ENCODE results near the gene ANK2. TPM values are rescaled to one million over a fixed set of nuclear protein-coding genes. Genes with fewer than 3 reads are reported as not detected.

Gene ANK2
- total RNA-seq, 1 donor from 2014 or later = 1,513 TPM

GRCh38 chr4:113303315-113303714, 253.9 kb downstream of the ANK2 start:
- Mint-ChIP-seq H3K36me3 (ENCODE audit: unreplicated experiment) (peaks cover 4% of the 10 kb centered on the region), H3K27me3 (ENCODE audit: unreplicated experiment) (no peaks in the 10 kb centered on the region), H3K4me3 (ENCODE audit: unreplicated experiment) (no peak overlapping the region), H3K4me1 (ENCODE audit: low read depth, unreplicated experiment) (peaks cover 6% of the 10 kb centered on the region), H3K27ac (ENCODE audit: unreplicated experiment) (no peak overlapping the region), H3K9me3 (ENCODE audit: unreplicated experiment) (peaks cover 4% of the 10 kb centered on the region)
- TF ChIP-seq CTCF (IDR thresholded peaks at IDR 0.05; ENCODE audit: partially characterized antibody, unreplicated experiment) = no peak
- DNase-seq = no peak

- H3K4me1 Mint-ChIP-seq (ENCODE audit: low read depth, unreplicated experiment) = no peaks in the 10 kb centered on the region
- DNase-seq = no peak
- no peak overlapping the region for H3K4me3 Mint-ChIP-seq (ENCODE audit: unreplicated experiment)
- H3K27ac Mint-ChIP-seq (ENCODE audit: unreplicated experiment) = no peak overlapping the region
- no peak for TF ChIP-seq CTCF (IDR thresholded peaks at IDR 0.05; ENCODE audit: partially characterized antibody, unreplicated experiment)
- no peaks in the 10 kb centered on the region for H3K36me3 Mint-ChIP-seq (ENCODE audit: unreplicated experiment)
- H3K27me3 Mint-ChIP-seq (ENCODE audit: unreplicated experiment) = peaks cover 9% of the 10 kb centered on the region
- H3K9me3 Mint-ChIP-seq (ENCODE audit: unreplicated experiment) = peaks cover 2% of the 10 kb centered on the region
Observed at GRCh38 chr4:113311047-113311446, 261.6 kb downstream of the ANK2 start.

GRCh38 chr4:113312529-113312928, 263.1 kb downstream of the ANK2 start:
- no peak for TF ChIP-seq CTCF (IDR thresholded peaks at IDR 0.05; ENCODE audit: partially characterized antibody, unreplicated experiment)
- peaks cover 11% of the 10 kb centered on the region for H3K27me3 Mint-ChIP-seq (ENCODE audit: unreplicated experiment)
- no peaks in the 10 kb centered on the region for H3K36me3 Mint-ChIP-seq (ENCODE audit: unreplicated experiment)
- H3K9me3 Mint-ChIP-seq (ENCODE audit: unreplicated experiment) = peaks cover 2% of the 10 kb centered on the region
- H3K27ac Mint-ChIP-seq (ENCODE audit: unreplicated experiment) = peak overlapping the region; percentile 4
- no peak overlapping the region for H3K4me3 Mint-ChIP-seq (ENCODE audit: unreplicated experiment)
- no peak for DNase-seq
- H3K4me1 Mint-ChIP-seq (ENCODE audit: low read depth, unreplicated experiment) = no peaks in the 10 kb centered on the region

GRCh38 chr4:113314426-113314825, 265.0 kb downstream of the ANK2 start:
- no peaks in the 10 kb centered on the region for H3K36me3 Mint-ChIP-seq (ENCODE audit: unreplicated experiment)
- peaks cover 2% of the 10 kb centered on the region for H3K9me3 Mint-ChIP-seq (ENCODE audit: unreplicated experiment)
- no peaks in the 10 kb centered on the region for H3K4me1 Mint-ChIP-seq (ENCODE audit: low read depth, unreplicated experiment)
- no peak for TF ChIP-seq CTCF (IDR thresholded peaks at IDR 0.05; ENCODE audit: partially characterized antibody, unreplicated experiment)
- no peak for DNase-seq
- H3K4me3 Mint-ChIP-seq (ENCODE audit: unreplicated experiment) = no peak overlapping the region
- H3K27me3 Mint-ChIP-seq (ENCODE audit: unreplicated experiment) = peaks cover 12% of the 10 kb centered on the region
- H3K27ac Mint-ChIP-seq (ENCODE audit: unreplicated experiment) = no peak overlapping the region

GRCh38 chr4:113316879-113317278, 267.4 kb downstream of the ANK2 start:
- H3K27me3 Mint-ChIP-seq (ENCODE audit: unreplicated experiment) = peaks cover 9% of the 10 kb centered on the region
- no peak overlapping the region for H3K4me3 Mint-ChIP-seq (ENCODE audit: unreplicated experiment)
- no peak for TF ChIP-seq CTCF (IDR thresholded peaks at IDR 0.05; ENCODE audit: partially characterized antibody, unreplicated experiment)
- no peaks in the 10 kb centered on the region for H3K4me1 Mint-ChIP-seq (ENCODE audit: low read depth, unreplicated experiment)
- no peak for DNase-seq
- H3K27ac Mint-ChIP-seq (ENCODE audit: unreplicated experiment) = peak overlapping the region; percentile 56
- no peaks in the 10 kb centered on the region for H3K36me3 Mint-ChIP-seq (ENCODE audit: unreplicated experiment)
- H3K9me3 Mint-ChIP-seq (ENCODE audit: unreplicated experiment) = peaks cover 4% of the 10 kb centered on the region

Data from glutamatergic neuron (in vitro differentiated cells).